GM12801 (cell line): ENCODE measurements around the gene GZMH.

Source experiments
- TF ChIP-seq, protein P1 (sequence below): IDR thresholded peaks from one replicate; pipeline ENCODE4 v1.5.1; 2011; ENCODE audit warnings: control low read depth; ENCODE audit not compliant: insufficient read length; ENCODE audit errors: extremely low read depth

The GZMH gene

DNA sequence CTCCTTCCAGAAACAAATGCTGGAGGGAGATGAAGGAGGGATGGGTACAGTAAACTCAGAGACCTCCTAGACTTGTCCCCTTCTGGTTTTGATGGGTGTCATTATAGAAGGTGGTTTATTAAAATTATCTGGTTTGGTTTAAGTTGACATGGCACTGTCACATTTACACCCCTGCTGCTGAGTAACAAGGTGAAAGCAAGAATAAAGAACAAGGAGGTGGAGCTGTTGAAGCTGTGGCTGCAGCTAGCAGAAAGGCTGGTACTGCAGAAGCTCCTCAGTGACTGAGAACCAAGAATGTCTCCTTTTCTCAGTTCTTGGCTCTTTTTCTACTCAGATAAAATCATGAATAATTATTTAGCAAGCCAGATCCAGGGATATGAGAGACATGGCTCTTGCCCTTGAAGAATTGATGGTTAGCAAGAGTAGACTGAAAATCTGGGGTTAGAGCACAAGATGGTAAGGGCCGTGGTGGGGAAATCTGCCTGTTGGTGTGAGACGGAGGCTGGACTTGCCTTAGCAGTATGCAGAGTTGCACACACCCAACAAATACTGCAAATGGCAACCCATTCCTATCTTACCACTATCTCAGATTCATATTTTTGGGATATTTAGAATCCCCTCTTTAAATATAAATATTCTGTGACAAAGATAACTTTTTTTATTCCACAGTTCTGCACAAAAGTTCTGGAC is at the start of gene GZMH:
TSS of gene GZMH (minus strand) at position 31 of the 690 bp plus-strand sequence. CDS start 72 bp downstream, outside the sequence.
- TF ChIP-seq, protein P1, sequence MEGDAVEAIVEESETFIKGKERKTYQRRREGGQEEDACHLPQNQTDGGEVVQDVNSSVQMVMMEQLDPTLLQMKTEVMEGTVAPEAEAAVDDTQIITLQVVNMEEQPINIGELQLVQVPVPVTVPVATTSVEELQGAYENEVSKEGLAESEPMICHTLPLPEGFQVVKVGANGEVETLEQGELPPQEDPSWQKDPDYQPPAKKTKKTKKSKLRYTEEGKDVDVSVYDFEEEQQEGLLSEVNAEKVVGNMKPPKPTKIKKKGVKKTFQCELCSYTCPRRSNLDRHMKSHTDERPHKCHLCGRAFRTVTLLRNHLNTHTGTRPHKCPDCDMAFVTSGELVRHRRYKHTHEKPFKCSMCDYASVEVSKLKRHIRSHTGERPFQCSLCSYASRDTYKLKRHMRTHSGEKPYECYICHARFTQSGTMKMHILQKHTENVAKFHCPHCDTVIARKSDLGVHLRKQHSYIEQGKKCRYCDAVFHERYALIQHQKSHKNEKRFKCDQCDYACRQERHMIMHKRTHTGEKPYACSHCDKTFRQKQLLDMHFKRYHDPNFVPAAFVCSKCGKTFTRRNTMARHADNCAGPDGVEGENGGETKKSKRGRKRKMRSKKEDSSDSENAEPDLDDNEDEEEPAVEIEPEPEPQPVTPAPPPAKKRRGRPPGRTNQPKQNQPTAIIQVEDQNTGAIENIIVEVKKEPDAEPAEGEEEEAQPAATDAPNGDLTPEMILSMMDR: no peak

DNA sequence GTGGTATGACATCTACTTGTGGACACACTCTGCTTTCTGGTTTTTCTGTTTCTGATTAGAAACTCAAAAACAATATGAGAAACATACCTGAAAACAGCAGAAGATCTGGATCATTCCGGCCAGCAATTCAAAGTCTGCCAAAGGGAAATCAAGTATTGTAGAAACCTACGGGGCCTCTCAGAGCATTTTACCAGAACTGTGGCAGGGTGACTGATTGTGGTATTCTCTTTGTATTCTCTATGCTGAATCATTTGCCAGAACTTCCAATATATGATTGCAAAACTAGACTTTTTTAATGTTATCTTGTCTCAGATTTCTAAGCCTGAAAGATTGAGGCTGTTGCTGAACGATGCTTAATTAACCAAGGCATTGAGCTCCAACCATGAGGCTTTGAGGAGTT is 30.4 kb upstream of the GZMH start:
- TF ChIP-seq, protein P1: no peak

DNA sequence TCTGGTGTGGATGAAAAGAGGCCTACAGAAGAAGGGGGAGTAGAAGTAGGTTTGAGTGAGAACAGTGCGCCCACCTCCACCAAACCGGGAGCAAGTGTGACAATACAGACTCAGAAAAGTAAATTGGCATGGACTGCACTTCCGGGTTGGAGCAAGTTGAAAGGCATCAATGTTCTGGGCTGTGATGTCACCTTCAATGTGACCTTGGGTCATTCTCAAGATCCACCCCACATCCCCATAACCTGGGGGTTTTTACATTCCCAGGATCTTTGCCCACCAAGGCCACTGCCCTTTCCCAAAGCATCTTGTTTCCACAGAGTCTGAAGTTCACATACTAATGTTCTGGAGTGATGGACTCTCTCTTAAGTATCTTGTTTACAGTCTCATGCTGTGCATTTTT is 29.8 kb upstream of the GZMH start:
- TF ChIP-seq, protein P1: no peak

DNA sequence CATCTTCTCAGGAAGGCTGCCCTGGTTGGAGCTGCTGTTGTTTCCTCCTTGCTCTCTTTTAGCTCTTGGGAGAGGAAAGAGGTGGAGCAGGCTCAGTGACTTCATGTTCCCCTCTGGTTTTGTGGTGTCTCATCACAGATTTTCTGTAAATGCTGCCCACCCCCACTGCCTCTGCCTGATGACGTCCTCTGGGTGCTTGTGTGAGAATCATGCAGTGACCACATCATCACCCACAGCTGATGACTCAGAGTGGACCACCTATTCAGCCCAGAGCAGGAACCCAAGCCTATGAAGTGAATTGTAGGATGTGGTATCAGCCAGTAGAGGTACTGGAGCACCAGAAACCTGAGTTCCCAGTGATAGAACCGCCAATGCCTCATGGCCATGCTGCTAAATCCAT is 24.7 kb upstream of the GZMH start, which contains the start of gene GZMB:
TSS of gene GZMB (minus strand) at position 33 of the 400 bp plus-strand sequence. CDS start at position 3, 30 bp downstream.
- TF ChIP-seq, protein P1: no peak

- TF ChIP-seq, protein P1: no peak
Measured at GRCh38 chr14:24633353-24633752, 23.9 kb upstream of the GZMH start.

GRCh38 chr14:24632761-24633160 is 23.3 kb upstream of the GZMH start:
- TF ChIP-seq, protein P1: no peak

DNA sequence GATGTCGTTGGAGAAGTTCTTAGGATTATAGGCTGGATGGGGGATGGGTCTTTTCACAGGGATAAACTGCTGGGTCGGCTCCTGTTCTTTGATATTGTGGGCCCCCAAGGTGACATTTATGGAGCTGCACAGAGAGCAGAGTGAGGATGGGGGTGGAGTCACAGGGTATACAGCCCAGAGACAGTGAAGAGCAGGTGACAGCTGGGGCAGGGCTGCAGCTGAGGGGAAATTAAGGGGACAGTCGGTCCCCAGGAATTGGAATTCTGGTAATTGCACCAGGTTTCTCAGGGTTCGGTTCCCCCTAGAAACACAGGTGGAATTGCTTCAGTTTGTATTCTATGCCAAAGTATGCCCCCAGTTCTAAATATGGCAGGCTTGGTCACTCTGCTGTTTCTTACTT is 22.9 kb upstream of the GZMH start:
- TF ChIP-seq, protein P1: no peak
